GM12801 (cell line): Measurements from ENCODE around the gene LIMK2.

Experiments used
- TF ChIP-seq, protein P1 (sequence below): IDR thresholded peaks from one replicate; pipeline ENCODE4 v1.5.1; 2011; ENCODE audit warnings: control low read depth; ENCODE audit not compliant: insufficient read length; ENCODE audit errors: extremely low read depth

LIMK2 gene

DNA sequence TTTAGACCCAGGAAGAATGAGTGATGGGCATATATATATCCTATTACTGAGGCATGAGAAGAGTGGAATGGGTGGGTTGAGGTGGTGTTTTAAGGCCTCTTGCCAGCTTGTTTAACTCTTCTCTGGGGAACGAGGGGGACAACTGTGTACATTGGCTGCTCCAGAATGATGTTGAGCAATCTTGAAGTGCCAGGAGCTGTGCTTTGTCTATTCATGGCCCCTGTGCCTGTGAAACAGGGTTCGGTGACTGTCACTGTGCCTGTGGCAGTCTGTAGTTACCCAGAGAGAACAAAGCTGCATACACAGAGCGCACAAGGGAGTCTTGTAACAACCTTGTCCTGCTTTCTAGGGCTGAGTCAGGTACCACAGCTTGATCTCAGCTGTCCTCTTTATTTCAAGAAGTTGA is 11.7 kb downstream of the LIMK2 start:
- TF ChIP-seq, protein P1, sequence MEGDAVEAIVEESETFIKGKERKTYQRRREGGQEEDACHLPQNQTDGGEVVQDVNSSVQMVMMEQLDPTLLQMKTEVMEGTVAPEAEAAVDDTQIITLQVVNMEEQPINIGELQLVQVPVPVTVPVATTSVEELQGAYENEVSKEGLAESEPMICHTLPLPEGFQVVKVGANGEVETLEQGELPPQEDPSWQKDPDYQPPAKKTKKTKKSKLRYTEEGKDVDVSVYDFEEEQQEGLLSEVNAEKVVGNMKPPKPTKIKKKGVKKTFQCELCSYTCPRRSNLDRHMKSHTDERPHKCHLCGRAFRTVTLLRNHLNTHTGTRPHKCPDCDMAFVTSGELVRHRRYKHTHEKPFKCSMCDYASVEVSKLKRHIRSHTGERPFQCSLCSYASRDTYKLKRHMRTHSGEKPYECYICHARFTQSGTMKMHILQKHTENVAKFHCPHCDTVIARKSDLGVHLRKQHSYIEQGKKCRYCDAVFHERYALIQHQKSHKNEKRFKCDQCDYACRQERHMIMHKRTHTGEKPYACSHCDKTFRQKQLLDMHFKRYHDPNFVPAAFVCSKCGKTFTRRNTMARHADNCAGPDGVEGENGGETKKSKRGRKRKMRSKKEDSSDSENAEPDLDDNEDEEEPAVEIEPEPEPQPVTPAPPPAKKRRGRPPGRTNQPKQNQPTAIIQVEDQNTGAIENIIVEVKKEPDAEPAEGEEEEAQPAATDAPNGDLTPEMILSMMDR = no peak

DNA sequence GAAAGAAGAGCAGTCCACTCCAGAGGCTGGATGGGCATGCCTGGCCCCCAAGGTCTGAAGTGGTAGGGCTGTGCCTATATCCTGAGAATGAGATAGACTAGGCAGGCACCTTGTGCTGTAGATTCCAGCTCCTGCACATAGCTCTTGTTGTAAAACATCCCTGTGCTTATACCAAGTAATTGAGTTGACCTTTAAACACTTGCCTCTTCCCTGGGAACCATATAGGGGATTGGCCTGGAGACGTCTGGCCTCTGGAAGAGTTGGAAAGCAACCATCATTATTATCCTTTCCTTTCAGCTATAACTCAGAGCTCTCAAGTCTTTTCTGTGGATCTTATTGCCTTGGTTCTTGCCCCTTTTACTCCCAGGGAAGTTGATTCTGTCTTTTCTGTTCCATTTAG is 15.1 kb downstream of the LIMK2 start:
- TF ChIP-seq, protein P1 = no peak

DNA sequence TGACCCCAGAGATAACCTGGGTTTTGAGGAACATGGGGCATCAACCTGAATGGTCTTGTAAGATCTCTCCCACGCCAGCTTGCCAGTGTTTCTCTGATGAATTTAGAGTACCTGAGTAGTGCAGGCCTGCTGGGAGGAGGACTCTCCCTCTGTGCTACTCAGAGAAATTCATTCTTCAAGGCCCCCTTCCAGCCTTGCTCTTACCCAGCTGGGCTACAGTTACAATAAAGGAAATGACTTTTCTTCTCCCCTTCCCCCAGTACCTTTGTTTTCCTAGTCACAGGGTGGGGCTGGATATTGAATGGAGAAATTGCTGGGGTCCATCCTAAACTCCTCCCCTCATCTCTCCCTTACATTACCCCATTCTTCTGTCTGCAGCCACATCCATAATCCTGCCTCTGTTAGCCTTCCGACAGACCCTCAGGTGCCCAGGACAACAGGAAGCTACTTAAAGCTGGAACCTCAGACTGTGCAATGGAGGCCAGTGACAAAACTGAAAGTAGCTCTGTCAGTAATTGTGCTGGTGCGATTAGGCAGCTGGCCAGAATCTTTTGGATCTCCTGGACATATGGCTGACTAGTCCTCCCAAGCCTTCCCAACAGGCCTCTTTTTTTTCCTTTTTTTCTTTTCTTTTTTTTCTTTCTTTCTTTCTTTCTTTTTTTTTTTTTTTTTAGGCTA is 17.4 kb downstream of the LIMK2 start:
- TF ChIP-seq, protein P1 = no peak

DNA sequence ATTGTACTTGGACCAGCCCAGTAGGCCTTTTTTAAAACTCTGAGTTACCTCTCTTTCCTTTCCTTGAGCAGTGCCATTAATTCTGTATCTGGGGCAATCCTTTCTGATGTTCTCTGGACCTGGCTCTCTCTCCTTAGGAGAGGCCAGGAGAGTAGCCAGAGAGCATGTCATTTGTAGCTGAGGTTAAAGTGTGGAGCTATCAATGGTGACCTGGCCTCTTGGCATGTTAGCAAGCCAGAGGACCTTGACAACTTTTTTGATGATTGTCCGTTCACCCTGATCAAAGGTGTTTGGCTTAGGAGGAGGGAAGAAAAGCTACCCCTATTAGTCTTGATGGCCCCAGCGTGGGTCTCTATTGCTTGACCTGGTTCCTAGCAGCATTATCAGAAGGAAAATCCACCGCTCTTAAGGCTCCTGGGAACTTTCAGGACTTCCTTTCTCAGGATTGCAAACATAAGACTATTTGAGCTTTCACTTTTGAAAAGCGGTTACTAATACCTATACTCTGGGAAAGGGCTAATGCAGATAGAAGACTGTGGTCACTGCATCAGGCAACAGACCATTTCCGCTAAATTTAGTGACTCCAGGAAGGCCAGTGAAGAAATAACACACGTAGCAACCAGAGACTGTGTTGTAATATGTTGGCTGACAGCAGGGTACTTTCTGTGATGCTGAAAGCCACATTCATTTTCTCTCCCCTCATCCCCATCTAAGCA is 18.2 kb downstream of the LIMK2 start:
- TF ChIP-seq, protein P1 = no peak

DNA sequence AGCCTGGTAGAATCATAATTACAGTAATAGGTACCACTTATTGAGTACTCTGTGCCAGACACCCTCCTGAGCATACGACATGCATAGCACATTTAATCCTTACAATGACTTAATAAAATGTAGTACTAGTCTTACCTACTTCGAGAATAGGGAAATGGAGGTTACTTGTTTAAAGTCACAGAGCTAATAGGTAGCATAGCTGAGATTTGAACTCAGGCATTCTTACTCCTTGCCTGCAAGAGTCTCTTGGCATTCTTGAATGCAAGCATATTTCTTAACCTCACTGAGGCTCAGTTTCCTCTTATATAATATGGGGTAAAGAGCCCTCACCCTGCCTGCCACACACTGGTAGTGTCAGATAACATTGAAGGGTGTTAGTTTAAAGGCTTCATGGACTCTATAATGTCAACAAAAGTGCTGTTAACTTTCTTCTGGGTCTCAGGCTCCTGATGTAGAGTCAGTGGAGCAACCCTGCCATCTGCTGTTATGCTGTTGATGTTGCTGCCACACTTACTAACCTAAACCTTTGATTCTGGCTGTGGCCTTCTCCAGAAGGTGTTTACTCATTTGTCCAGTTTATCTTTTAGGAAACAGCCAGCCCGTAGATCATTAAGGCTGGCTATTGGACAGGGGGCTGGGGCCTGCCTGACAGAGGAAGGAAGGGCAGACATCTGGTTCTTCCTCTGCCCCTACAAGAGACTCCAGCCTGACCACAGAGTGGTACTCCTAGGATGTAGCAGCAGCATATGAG is 18.9 kb downstream of the LIMK2 start:
- TF ChIP-seq, protein P1 = no peak

DNA sequence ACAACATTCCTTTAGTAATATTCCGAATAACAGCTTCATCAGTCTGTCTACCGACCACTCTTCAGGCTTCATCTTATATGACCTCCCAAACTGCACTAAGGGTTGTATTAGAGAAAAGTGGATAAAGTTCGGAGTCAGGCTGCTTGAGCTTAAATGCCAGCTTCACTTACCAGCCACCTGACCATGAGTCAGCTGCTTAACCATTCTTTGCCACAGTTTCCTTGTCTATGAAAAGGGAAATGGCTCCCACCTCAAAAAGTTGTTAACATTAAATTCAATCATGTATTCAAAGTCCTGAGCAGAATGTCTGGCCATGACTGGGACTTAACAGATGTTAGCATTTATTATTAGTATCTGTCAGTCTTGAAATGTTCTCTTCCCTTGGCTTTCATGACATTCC is 20.9 kb downstream of the LIMK2 start:
- TF ChIP-seq, protein P1 = no peak

DNA sequence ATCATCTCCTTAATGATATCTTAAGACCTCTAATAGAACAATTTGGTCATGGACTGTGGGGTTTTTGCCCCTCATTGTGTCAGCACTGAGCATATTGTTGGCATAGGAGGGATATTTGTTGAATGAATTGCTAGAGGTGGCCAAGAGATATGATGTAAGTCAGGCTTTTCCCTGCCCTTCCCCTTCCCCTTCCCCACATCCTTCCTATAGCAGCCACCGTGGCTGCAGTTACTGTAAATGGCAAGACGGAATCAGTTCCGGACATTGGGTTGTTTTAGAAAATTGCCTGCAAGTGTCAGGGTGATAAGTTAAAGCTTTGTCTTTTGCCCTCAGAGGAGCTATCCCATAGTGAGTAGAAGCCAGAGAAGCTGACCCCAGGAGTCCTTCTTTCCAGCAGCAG is 23.0 kb downstream of the LIMK2 start:
- TF ChIP-seq, protein P1 = no peak
